Tibial nerve (tissue), 4 donors: ENCODE measurements around the gene ST7L. TPM values are rescaled to one million over a fixed set of nuclear protein-coding genes. Genes with fewer than 3 reads are reported as not detected.

Source experiments
- DNase-seq, 2 donors: peaks; one replicate each; pipeline ENCODE4 v3.0.0-alpha.2; 2019; ENCODE audit warnings: low spot score in 2 of 2
- H3K27ac ChIP-seq, 4 donors: fragments of 200-600 bp; sonication (generic) in 3 of 4; one replicate each; pipeline ENCODE4 v1.5.1; 2017 to 2019; ENCODE audit warnings: mild to moderate bottlenecking in 1 of 4
- H3K27me3 ChIP-seq, 2 donors: fragments of 200-600 bp; sonication (generic) in 1 of 2; one replicate each; pipeline versions ENCODE4 v1.5.1 to v1.6.0; 2017 to 2019
- H3K36me3 ChIP-seq, 3 donors: fragments of 200-600 bp; sonication (generic); one replicate each; pipeline ENCODE4 v1.5.1; 2018 to 2019
- H3K4me1 ChIP-seq, 4 donors: fragments of 200-600 bp; sonication (generic) in 3 of 4; one replicate each; pipeline ENCODE4 v1.5.1; 2017 to 2019
- H3K4me3 ChIP-seq, 4 donors: fragments of 200-600 bp; sonication (generic) in 3 of 4; one replicate each; pipeline ENCODE4 v1.5.1; 2017 to 2019; ENCODE audit warnings: mild to moderate bottlenecking in 1 of 4, moderate library complexity in 1 of 4
- H3K9me3 ChIP-seq, 4 donors: fragments of 200-600 bp; sonication (generic) in 3 of 4; one replicate each; pipeline ENCODE4 v1.5.1; 2017 to 2019
- CTCF ChIP-seq, 5 experiments: fragments of 200-600 bp in 3 of 5; fragments of 450-650 bp in 2 of 5; sonication (generic) in 3 of 5; IDR thresholded peaks; one replicate each; pipeline ENCODE4 v1.5.1; 2016 to 2019; ENCODE audit warnings: antibody characterized with exemption in 5 of 5, mild to moderate bottlenecking in 3 of 5, moderate library complexity in 2 of 5
- EP300 ChIP-seq, 2 donors: sonication (generic); formaldehyde crosslinking; IDR thresholded peaks; one replicate each; pipeline ENCODE4 v1.6.1; 2017; ENCODE audit warnings: antibody characterized with exemption in 2 of 2, mild to moderate bottlenecking in 1 of 2
- POLR2A ChIP-seq, 2 donors: fragments of 450-650 bp; IDR thresholded peaks; one replicate each; pipeline ENCODE4 v1.6.1; 2017; ENCODE audit warnings: antibody characterized with exemption in 2 of 2, mild to moderate bottlenecking in 2 of 2, moderate library complexity in 2 of 2
- WGBS, 2 donors: methylation state at CpG; one replicate each; pipeline ENCODE4 v1.1.5; 2018; 5-methylcytosine and 5-hydroxymethylcytosine counted together
- total RNA-seq, 4 donors: library from RNA; depleted of rRNA; stranded (reverse); fragments of >200 nt; gene quantifications; one replicate each; pipeline ENCODE4 v1.1.0, GENCODE V29; 2016

ST7L gene
- total RNA-seq, 4 donors from 2014 or later, result 18.4 to 24.0 (median 20.4) TPM

- WGBS, 2 donors, result 75 to 83% methylated on average over 2 of the region's 2 CpGs
- peaks cover 0 to 56% of the 10 kb centered on the region in 2 donors for H3K27me3 ChIP-seq
- H3K36me3 ChIP-seq, result no peaks in the 10 kb centered on the region
- H3K4me3 ChIP-seq, result no peak overlapping the region
- H3K9me3 ChIP-seq, result no peaks in the 10 kb centered on the region
- TF ChIP-seq EP300 (IDR thresholded peaks at IDR 0.05), result no peak
- H3K4me1 ChIP-seq, result peaks cover 0 to 55% (median 20%) of the 10 kb centered on the region in 4 donors
- H3K27ac ChIP-seq, result no peak overlapping the region
- no peak for DNase-seq
Measured at GRCh38 chr1:112506306-112506705, 112.6 kb downstream of the ST7L start.

- Histone ChIP-seq H3K4me1 (peaks cover 0 to 55% (median 20%) of the 10 kb centered on the region in 4 donors), H3K36me3 (no peaks in the 10 kb centered on the region), H3K27me3 (peaks cover 0 to 56% of the 10 kb centered on the region in 2 donors), H3K27ac (peak overlapping the region in 1 of 4 donors; percentile 78), H3K9me3 (no peaks in the 10 kb centered on the region), H3K4me3 (no peak overlapping the region)
- DNase-seq, result no peak
- TF ChIP-seq POLR2A (IDR thresholded peaks at IDR 0.05) (no peak), CTCF (IDR thresholded peaks at IDR 0.05) (no peak), EP300 (IDR thresholded peaks at IDR 0.05) (no peak)
- WGBS, 2 donors, result 81 to 87% methylated on average over 3 of the region's 3 CpGs
Measured at GRCh38 chr1:112505878-112506277, 113.1 kb downstream of the ST7L start.

GRCh38 chr1:112505400-112505785, 113.5 kb downstream of the ST7L start:
- Histone ChIP-seq H3K9me3 (no peaks in the 10 kb centered on the region), H3K4me3 (no peak overlapping the region), H3K27me3 (peaks cover 0 to 56% of the 10 kb centered on the region in 2 donors), H3K4me1 (peaks cover 0 to 55% (median 20%) of the 10 kb centered on the region in 4 donors), H3K27ac (peak overlapping the region in 1 of 4 donors; percentile 78), H3K36me3 (no peaks in the 10 kb centered on the region)
- no peak for TF ChIP-seq CTCF (IDR thresholded peaks at IDR 0.05)
- no peak for TF ChIP-seq EP300 (IDR thresholded peaks at IDR 0.05)
- TF ChIP-seq POLR2A (IDR thresholded peaks at IDR 0.05), result no peak
- no peak for DNase-seq
- 58 to 63% methylated on average over 1 of the region's 1 CpG for WGBS, 2 donors

- Histone ChIP-seq H3K36me3 (no peaks in the 10 kb centered on the region), H3K4me3 (no peak overlapping the region), H3K4me1 (peaks cover 0 to 55% (median 20%) of the 10 kb centered on the region in 4 donors), H3K27me3 (peaks cover 0 to 54% of the 10 kb centered on the region in 2 donors), H3K9me3 (no peaks in the 10 kb centered on the region), H3K27ac (peak overlapping the region in 2 of 4 donors; percentile 73 to 78)
- no peak for DNase-seq
- whole genome bisulfite sequencing, 2 donors, result 43 to 47% methylated on average over 6 of the region's 6 CpGs
- TF ChIP-seq CTCF (IDR thresholded peaks at IDR 0.05) (no peak), POLR2A (IDR thresholded peaks at IDR 0.05) (no peak), EP300 (IDR thresholded peaks at IDR 0.05) (no peak)
Measured at GRCh38 chr1:112504661-112505399, 114.1 kb downstream of the ST7L start.

- Histone ChIP-seq H3K4me3 (no peak overlapping the region), H3K36me3 (no peaks in the 10 kb centered on the region), H3K27me3 (peaks cover 0 to 47% of the 10 kb centered on the region in 2 donors), H3K9me3 (no peaks in the 10 kb centered on the region), H3K27ac (peak overlapping the region in 2 of 4 donors; percentile 73 to 78), H3K4me1 (peaks cover 0 to 52% (median 20%) of the 10 kb centered on the region in 4 donors)
- TF ChIP-seq CTCF (IDR thresholded peaks at IDR 0.05) (no peak), POLR2A (IDR thresholded peaks at IDR 0.05) (no peak), EP300 (IDR thresholded peaks at IDR 0.05) (peak in 1 of 2 donors; percentile 20)
- no peak for DNase-seq
- WGBS, 2 donors, result 58 to 59% methylated on average over 11 of the region's 11 CpGs
Measured at GRCh38 chr1:112504001-112504660, 114.8 kb downstream of the ST7L start.
